HepG2 (cell line): ENCODE results near the gene E2F1. TPM values are rescaled to one million over a fixed set of nuclear protein-coding genes. Genes with fewer than 3 reads are reported as not detected.

Experiments
- ATF7-NPFF ChIP-seq: sonication (generic); formaldehyde crosslinking; IDR thresholded peaks from 2 replicates; pipeline ENCODE4 v1.8.1; 2023; ENCODE audit warnings: mild to moderate bottlenecking, low read depth, missing genetic modification reagents, moderate library complexity
- HIVEP1 ChIP-seq: sonication (generic); formaldehyde crosslinking; IDR thresholded peaks from 2 replicates; pipeline ENCODE4 v1.4.0; 2020; ENCODE audit warnings: mild to moderate bottlenecking, missing genetic modification reagents
- KDM5B ChIP-seq: sonication (generic); formaldehyde crosslinking; IDR thresholded peaks from 2 replicates; pipeline ENCODE4 v1.4.0; 2020; ENCODE audit warnings: missing genetic modification reagents, mild to moderate bottlenecking, borderline replicate concordance
- NRL ChIP-seq: sonication (generic); formaldehyde crosslinking; IDR thresholded peaks from 2 replicates; pipeline ENCODE4 v1.5.0; 2020; ENCODE audit warnings: missing genetic modification reagents, mild to moderate bottlenecking, moderate library complexity, borderline replicate concordance
- RBAK ChIP-seq: sonication (generic); formaldehyde crosslinking; IDR thresholded peaks from 2 replicates; pipeline ENCODE4 v1.5.1; 2020; ENCODE audit warnings: mild to moderate bottlenecking, missing genetic modification reagents
- SKI ChIP-seq: fragments of 450-650 bp; IDR thresholded peaks from one replicate; pipeline ENCODE4 v1.6.1; 2018; ENCODE audit warnings: mild to moderate bottlenecking; ENCODE audit not compliant: partially characterized antibody
- ZBTB33 ChIP-seq: sonication (generic); formaldehyde crosslinking; IDR thresholded peaks from 2 replicates; pipeline ENCODE4 v1.4.0; 2020; ENCODE audit warnings: missing genetic modification reagents
- ZBTB4 ChIP-seq: sonication (generic); formaldehyde crosslinking; IDR thresholded peaks from 2 replicates; pipeline ENCODE4 v1.4.0; 2020; ENCODE audit warnings: missing genetic modification reagents, mild to moderate bottlenecking, borderline replicate concordance
- ZMYM3 ChIP-seq: sonication (generic); formaldehyde crosslinking; IDR thresholded peaks from 2 replicates; pipeline ENCODE4 v1.5.1; 2020; ENCODE audit warnings: mild to moderate bottlenecking, missing genetic modification reagents
- ZNF292 ChIP-seq: sonication (generic); formaldehyde crosslinking; IDR thresholded peaks from 2 replicates; pipeline ENCODE4 v1.8.1; 2022; ENCODE audit warnings: mild to moderate bottlenecking, low read depth, missing genetic modification reagents, borderline replicate concordance
- ZNF512 ChIP-seq: sonication (generic); formaldehyde crosslinking; IDR thresholded peaks from 2 replicates; pipeline ENCODE4 v1.4.0; 2020; ENCODE audit warnings: mild to moderate bottlenecking, missing genetic modification reagents
- ZNF546 ChIP-seq: sonication (generic); formaldehyde crosslinking; conservative IDR thresholded peaks from 2 replicates; pipeline ENCODE4 v1.8.1; 2023; ENCODE audit warnings: mild to moderate bottlenecking, missing genetic modification reagents
- ZNF550 ChIP-seq: sonication (generic); formaldehyde crosslinking; IDR thresholded peaks from 2 replicates; pipeline ENCODE4 v1.4.0; 2020; ENCODE audit warnings: mild to moderate bottlenecking, missing genetic modification reagents, borderline replicate concordance
- ZNF788 ChIP-seq: sonication (generic); formaldehyde crosslinking; IDR thresholded peaks from 2 replicates; pipeline ENCODE4 v1.5.0; 2020; ENCODE audit warnings: mild to moderate bottlenecking, missing genetic modification reagents, borderline replicate concordance
- polyA plus RNA-seq, 8 experiments: library from polyadenylated mRNA; depleted of rRNA in 3 of 8; stranded (reverse) in 7 of 8; unstranded in 1 of 8; fragments of >200 nt; fragmentation: Illumina TruSeq in 4 of 8; extraction: Trizol in 4 of 8; gene quantifications; 2 replicates each; pipeline versions ENCODE4 v1.2.1 to v1.2.3, GENCODE V29; 2011 to 2016; ENCODE audit warnings: low read depth in 4 of 8, missing spikeins in 1 of 8, mixed read lengths in 1 of 8; ENCODE audit not compliant: insufficient read depth in 1 of 8
- total RNA-seq, 5 experiments: library from RNA; depleted of rRNA; stranded (reverse); fragments of >200 nt; fragmentation: Illumina TruSeq; extraction: Trizol; gene quantifications; 2 replicates each; pipeline ENCODE4 v1.2.3, GENCODE V29; 2016; ENCODE audit warnings: low read depth in 1 of 5
- TF ChIP-seq, protein P1 (sequence below): sonication (generic); formaldehyde crosslinking; IDR thresholded peaks from 2 replicates; pipeline ENCODE4 v1.5.1; 2020; ENCODE audit warnings: mild to moderate bottlenecking, missing genetic modification reagents
- TF ChIP-seq, protein P2 (sequence below): sonication (generic); formaldehyde crosslinking; IDR thresholded peaks from 2 replicates; pipeline ENCODE4 v1.5.0; 2020; ENCODE audit warnings: missing genetic modification reagents

Gene E2F1
- total and polyA plus RNA-seq, 2 of the 13 experiments (the other 11 are each of a cell fraction or from before 2014, with no cell fraction given): 25.5 to 39.4 TPM

GRCh38 chr20:33700696-33701441 is 14.7 kb upstream of the E2F1 start (continued):
- TF ChIP-seq, protein P1, sequence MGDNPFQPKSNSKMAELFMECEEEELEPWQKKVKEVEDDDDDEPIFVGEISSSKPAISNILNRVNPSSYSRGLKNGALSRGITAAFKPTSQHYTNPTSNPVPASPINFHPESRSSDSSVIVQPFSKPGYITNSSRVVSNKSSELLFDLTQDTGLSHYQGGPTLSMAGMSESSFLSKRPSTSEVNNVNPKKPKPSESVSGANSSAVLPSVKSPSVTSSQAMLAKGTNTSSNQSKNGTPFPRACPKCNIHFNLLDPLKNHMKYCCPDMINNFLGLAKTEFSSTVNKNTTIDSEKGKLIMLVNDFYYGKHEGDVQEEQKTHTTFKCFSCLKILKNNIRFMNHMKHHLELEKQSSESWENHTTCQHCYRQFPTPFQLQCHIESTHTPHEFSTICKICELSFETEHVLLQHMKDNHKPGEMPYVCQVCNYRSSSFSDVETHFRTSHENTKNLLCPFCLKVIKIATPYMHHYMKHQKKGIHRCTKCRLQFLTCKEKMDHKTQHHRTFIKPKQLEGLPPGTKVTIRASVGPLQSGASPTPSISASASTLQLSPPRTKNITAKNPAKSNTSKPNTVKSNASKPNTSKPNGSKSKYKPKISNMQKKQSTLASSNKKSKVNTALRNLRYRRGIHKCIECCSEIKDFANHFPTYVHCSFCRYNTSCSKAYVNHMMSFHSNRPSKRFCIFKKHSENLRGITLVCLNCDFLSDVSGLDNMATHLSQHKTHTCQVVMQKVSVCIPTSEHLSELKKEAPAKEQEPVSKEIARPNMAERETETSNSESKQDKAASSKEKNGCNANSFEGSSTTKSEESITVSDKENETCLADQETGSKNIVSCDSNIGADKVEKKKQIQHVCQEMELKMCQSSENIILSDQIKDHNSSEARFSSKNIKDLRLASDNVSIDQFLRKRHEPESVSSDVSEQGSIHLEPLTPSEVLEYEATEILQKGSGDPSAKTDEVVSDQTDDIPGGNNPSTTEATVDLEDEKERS (CRISPR knock-in tag): 0 out of 2 replicates have a peak, but pooled peaks have one; percentile 72
- TF ChIP-seq HIVEP1 (peak; percentile 45), KDM5B (CRISPR knock-in tag) (peak; percentile 53; the same call in 1 of the 2 replicates), SKI (peak; percentile 47), ZBTB33 (CRISPR knock-in tag) (peak; percentile 74), RBAK (CRISPR knock-in tag) (peak; percentile 53; the same call in 1 of the 2 replicates), ZNF292 (CRISPR knock-in tag) (peak; percentile 66; the same call in 1 of the 2 replicates), ATF7-NPFF (CRISPR knock-in tag) (0 out of 2 replicates have a peak, but pooled peaks have one; percentile 40), ZNF512 (CRISPR knock-in tag) (0 out of 2 replicates have a peak, but pooled peaks have one; percentile 71), ZBTB4 (CRISPR knock-in tag) (peak; percentile 98), ZMYM3 (CRISPR knock-in tag) (peak; percentile 59; the same call in 1 of the 2 replicates), NRL (CRISPR knock-in tag) (0 out of 2 replicates have a peak, but pooled peaks have one; percentile 37), ZNF550 (CRISPR knock-in tag) (0 out of 2 replicates have a peak, but pooled peaks have one; percentile 58), ZNF546 (CRISPR knock-in tag) (0 out of 2 replicates have a peak, but pooled peaks have one; percentile 26), ZNF788 (CRISPR knock-in tag) (0 out of 2 replicates have a peak, but pooled peaks have one; percentile 20)
- TF ChIP-seq, protein P2, sequence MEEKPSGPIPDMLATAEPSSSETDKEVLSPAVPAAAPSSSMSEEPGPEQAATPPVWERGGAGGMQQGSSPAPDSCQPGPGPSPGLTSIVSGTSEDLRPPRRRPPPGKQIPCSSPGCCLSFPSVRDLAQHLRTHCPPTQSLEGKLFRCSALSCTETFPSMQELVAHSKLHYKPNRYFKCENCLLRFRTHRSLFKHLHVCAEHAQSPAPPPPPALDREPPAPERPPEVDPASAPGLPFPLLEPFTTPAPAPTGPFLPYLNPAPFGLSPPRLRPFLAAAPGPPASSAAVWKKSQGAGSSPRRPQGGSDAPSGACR (CRISPR knock-in tag): peak; percentile 79; the same call in 1 of the 2 replicates
